ENCODE results near the gene WDFY2. TPM values are rescaled to one million over a fixed set of nuclear protein-coding genes. Genes with fewer than 3 reads are reported as not detected.

WDFY2 gene
- total and polyA plus RNA-seq, 11 donors = 2.0 to 12.6 (median 6.5) TPM

DNA sequence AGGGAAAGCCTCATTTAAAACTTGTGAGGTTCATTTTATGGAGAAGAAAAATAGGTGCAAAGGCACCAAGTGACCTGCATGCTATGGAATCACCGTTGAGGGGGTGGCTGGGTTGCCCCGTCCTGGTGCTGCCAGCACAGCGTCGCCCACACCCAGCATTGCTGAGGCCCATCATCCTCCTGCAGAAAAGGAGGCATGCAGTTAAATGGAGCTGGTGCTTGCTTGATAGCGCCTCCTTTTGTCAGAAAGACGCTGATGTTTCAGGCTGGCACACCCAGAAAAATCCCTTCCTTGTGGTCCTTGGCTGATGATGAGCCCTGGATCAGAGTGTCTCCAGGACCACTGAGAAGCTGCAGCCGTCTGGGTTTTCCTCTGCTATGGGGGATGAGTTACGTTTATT, 182.8 kb downstream of the WDFY2 start:
- intact Hi-C loops (cut with DNase I) = loop anchor here in 4 of 10 donors (2.0 to 10.0 kb wide), 4 partner anchors 34 to 460 kb away; partner anchors contain the start of gene WDFY2 (in 3 of the 4)
- ATAC-seq = no peak

DNA sequence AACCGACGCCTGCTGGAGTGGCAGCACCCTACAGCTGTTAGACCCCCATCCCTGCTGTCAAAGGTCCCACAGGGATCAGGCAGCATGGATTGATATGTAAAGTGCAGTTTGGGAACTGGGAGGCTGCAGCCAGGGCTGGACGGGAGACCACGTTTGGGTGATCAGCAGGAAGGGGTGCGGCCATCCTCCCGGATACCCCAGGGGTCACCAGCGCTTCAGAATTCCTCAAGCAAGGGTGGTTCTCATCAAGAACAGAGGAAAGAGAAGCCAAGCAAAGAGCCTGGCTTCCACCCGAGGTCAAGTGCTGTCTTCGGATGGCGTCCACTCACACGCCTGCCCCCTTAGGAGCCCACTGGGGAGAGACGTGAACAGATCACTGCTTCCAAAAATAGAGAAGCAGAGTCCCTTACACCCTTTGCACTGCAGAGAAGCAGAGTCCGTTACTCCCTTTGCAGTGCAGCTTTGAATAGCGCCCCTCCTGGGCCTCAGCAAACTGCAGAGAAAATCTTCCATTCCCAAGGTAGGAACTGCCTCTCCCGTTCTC, 184.2 kb downstream of the WDFY2 start:
- H3K9me3 ChIP-seq = no peaks in the 10 kb centered on the region
- H3K36me3 ChIP-seq = peaks cover 0 to 19% (median 10%) of the 10 kb centered on the region in 9 donors
- H3K27ac ChIP-seq = peak overlapping the region in 11 of 12 donors; percentile 29 to 95 (median 64)
- intact Hi-C loops (cut with DNase I) = loop anchor here in 4 of 10 donors (5.0 to 10.0 kb wide), 3 partner anchors 184 to 461 kb away; partner anchors contain the start of gene WDFY2 (in 3 of the 4)
- no peaks in the 10 kb centered on the region for H3K27me3 ChIP-seq
- no peak overlapping the region for H3K4me3 ChIP-seq
- ATAC-seq = peak; percentile 14 to 45 (median 24)
- peaks cover 0 to 52% (median 40%) of the 10 kb centered on the region in 12 donors for H3K4me1 ChIP-seq
- no peak for DNase-seq
- TF ChIP-seq, protein P1, sequence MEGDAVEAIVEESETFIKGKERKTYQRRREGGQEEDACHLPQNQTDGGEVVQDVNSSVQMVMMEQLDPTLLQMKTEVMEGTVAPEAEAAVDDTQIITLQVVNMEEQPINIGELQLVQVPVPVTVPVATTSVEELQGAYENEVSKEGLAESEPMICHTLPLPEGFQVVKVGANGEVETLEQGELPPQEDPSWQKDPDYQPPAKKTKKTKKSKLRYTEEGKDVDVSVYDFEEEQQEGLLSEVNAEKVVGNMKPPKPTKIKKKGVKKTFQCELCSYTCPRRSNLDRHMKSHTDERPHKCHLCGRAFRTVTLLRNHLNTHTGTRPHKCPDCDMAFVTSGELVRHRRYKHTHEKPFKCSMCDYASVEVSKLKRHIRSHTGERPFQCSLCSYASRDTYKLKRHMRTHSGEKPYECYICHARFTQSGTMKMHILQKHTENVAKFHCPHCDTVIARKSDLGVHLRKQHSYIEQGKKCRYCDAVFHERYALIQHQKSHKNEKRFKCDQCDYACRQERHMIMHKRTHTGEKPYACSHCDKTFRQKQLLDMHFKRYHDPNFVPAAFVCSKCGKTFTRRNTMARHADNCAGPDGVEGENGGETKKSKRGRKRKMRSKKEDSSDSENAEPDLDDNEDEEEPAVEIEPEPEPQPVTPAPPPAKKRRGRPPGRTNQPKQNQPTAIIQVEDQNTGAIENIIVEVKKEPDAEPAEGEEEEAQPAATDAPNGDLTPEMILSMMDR (IDR thresholded peaks at IDR 0.05) = peak in 10 of 12 donors; percentile 5 to 44 (median 36)
- TF ChIP-seq POLR2A (IDR thresholded peaks at IDR 0.05) = no peak
- 36 to 53% (median 44%) methylated on average over 15 of the region's 15 CpGs for WGBS, 4 donors

More for the DNA sequence above, 182.8 kb downstream of the WDFY2 start:
- no peak overlapping the region for H3K27ac ChIP-seq
- peaks cover 0 to 52% (median 40%) of the 10 kb centered on the region in 12 donors for H3K4me1 ChIP-seq
- no peaks in the 10 kb centered on the region for H3K9me3 ChIP-seq
- H3K4me3 ChIP-seq = no peak overlapping the region
- H3K27me3 ChIP-seq = no peaks in the 10 kb centered on the region
- TF ChIP-seq, protein P1 (IDR thresholded peaks at IDR 0.05) = no peak
- no peak for TF ChIP-seq POLR2A (IDR thresholded peaks at IDR 0.05)
- peaks cover 0 to 28% (median 9%) of the 10 kb centered on the region in 9 donors for H3K36me3 ChIP-seq
- 93 to 97% (median 94%) methylated on average over 8 of the region's 8 CpGs for WGBS, 4 donors
- DNase-seq = no peak

DNA sequence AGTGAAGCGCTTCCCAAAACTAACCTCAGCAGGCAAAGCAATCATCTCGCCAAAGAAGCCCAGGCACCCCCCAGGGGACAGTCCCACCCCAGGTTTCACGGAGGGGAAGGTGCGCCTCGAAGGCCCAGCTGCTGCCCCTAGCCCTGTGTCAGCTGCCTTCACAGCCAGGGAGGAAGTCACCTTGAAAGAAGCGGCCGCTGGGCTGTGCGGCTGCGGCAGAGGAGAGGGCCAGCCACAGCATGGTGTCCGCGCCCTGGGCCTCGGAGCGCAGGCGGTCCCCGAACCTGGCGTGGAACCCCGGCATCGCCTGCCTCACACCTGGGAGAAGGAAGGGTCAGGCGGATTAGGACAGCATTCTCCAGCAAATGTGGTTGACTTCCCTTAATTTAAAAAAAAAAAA, 184.7 kb downstream of the WDFY2 start:
- no peak overlapping the region for H3K4me3 ChIP-seq
- no peaks in the 10 kb centered on the region for H3K27me3 ChIP-seq
- peaks cover 0 to 20% (median 15%) of the 10 kb centered on the region in 9 donors for H3K36me3 ChIP-seq
- TF ChIP-seq, protein P1 (IDR thresholded peaks at IDR 0.05) = no peak
- TF ChIP-seq POLR2A (IDR thresholded peaks at IDR 0.05) = no peak
- ATAC-seq (no peak), DNase-seq (no peak)
- 88 to 94% (median 89%) methylated on average over 19 of the region's 19 CpGs for WGBS, 4 donors
- intact Hi-C loops (cut with DNase I) = loop anchor here in 4 of 10 donors (5.0 to 10.0 kb wide), 3 partner anchors 184 to 462 kb away; partner anchors contain the start of gene WDFY2 (in 3 of the 4)
- H3K27ac ChIP-seq = peak overlapping the region in 11 of 12 donors; percentile 29 to 95 (median 64)
- peaks cover 0 to 49% (median 36%) of the 10 kb centered on the region in 12 donors for H3K4me1 ChIP-seq
- no peaks in the 10 kb centered on the region for H3K9me3 ChIP-seq

DNA sequence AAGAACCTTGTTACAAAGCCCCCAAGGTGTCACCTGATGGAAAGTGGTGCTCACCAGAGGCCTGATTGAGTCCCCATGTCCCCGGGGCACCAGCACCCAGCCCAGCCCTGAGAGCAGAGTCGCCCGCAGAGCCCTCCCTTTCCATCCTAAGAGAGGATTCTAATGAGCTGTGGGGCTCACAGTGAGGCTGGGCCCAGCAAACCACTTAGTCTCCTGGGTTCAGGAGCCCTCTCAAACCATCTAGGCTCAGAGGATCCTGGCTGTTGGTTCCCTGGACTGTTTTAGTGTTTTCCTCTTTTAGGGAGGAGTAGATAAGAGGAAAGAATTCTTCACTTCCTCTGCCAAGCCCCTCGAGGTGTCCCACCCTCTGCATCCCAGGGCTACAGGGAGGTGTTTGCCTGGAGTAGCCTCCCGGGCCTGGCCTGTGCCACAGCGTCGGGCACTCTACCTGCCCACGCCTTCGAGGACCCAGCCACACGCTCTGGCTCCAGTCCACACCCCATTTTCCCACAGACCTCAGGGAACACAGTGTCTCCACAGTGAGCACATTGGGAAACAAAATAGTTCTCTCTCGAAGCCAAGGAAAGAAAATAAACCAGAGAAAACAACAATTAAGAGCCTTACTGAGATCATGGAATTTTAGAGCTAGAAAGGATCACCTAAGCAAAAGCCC, 185.3 kb downstream of the WDFY2 start:
- no peaks in the 10 kb centered on the region for H3K9me3 ChIP-seq
- DNase-seq (peak in 2 of 5 donors; percentile 60 to 64), ATAC-seq (peak; percentile 64 to 82 (median 78))
- peaks cover 0 to 43% (median 30%) of the 10 kb centered on the region in 12 donors for H3K4me1 ChIP-seq
- 54 to 59% (median 57%) methylated on average over 9 to 11 of the region's 11 CpGs for WGBS, 4 donors
- no peak overlapping the region for H3K4me3 ChIP-seq
- peaks cover 0 to 20% (median 15%) of the 10 kb centered on the region in 9 donors for H3K36me3 ChIP-seq
- TF ChIP-seq, protein P1 (IDR thresholded peaks at IDR 0.05) = no peak
- TF ChIP-seq POLR2A (IDR thresholded peaks at IDR 0.05) = no peak
- intact Hi-C loops (cut with DNase I) = loop anchor here in 4 of 10 donors (5.0 to 10.0 kb wide), 3 partner anchors 185 to 462 kb away; partner anchors contain the start of gene WDFY2 (in 3 of the 4)
- H3K27me3 ChIP-seq = no peaks in the 10 kb centered on the region
- peak overlapping the region in 11 of 12 donors; percentile 29 to 95 (median 64) for H3K27ac ChIP-seq
